GM18870 (cell line): ENCODE data around the gene KCNB1.

Source experiments
- ATAC-seq: cut with Tn5 transposase; IDR thresholded peaks from one replicate; pipeline ENCODE4 v1.9.1; 2021; ENCODE audit warnings: moderate library complexity; ENCODE audit not compliant: unreplicated experiment

Gene KCNB1

GRCh38 chr20:49445176-49445575, 37.3 kb downstream of the KCNB1 start:
- ATAC-seq, result no peak

GRCh38 chr20:49444553-49444990, 37.9 kb downstream of the KCNB1 start:
- no peak for ATAC-seq

- no peak for ATAC-seq
Observed at GRCh38 chr20:49437057-49437456, 45.4 kb downstream of the KCNB1 start.

GRCh38 chr20:49435639-49436038, 46.8 kb downstream of the KCNB1 start:
- no peak for ATAC-seq

- ATAC-seq, result no peak
Observed at GRCh38 chr20:49433333-49433732, 49.1 kb downstream of the KCNB1 start.

- no peak for ATAC-seq
Observed at GRCh38 chr20:49432550-49432949, 49.9 kb downstream of the KCNB1 start.

GRCh38 chr20:49431329-49431728, 51.1 kb downstream of the KCNB1 start:
- no peak for ATAC-seq

GRCh38 chr20:49430320-49430719, 52.1 kb downstream of the KCNB1 start:
- ATAC-seq, result no peak

GRCh38 chr20:49427751-49428518, 54.5 kb downstream of the KCNB1 start:
- ATAC-seq, result no peak

- no peak for ATAC-seq
Observed at GRCh38 chr20:49426873-49427272, 55.6 kb downstream of the KCNB1 start.

- no peak for ATAC-seq
Observed at GRCh38 chr20:49426395-49426794, 56.1 kb downstream of the KCNB1 start.

- ATAC-seq, result no peak
Observed at GRCh38 chr20:49424536-49424935, 57.9 kb downstream of the KCNB1 start.

- ATAC-seq, result no peak
Observed at GRCh38 chr20:49422161-49422560, 60.3 kb downstream of the KCNB1 start.

- ATAC-seq, result no peak
Observed at GRCh38 chr20:49420811-49421295, 61.6 kb downstream of the KCNB1 start.

GRCh38 chr20:49420292-49420691, 62.2 kb downstream of the KCNB1 start:
- no peak for ATAC-seq

GRCh38 chr20:49419785-49420184, 62.7 kb downstream of the KCNB1 start:
- no peak for ATAC-seq

GRCh38 chr20:49418809-49419208, 63.7 kb downstream of the KCNB1 start:
- ATAC-seq, result no peak

- no peak for ATAC-seq
Observed at GRCh38 chr20:49417843-49418555, 64.5 kb downstream of the KCNB1 start.

- no peak for ATAC-seq
Observed at GRCh38 chr20:49415668-49416044, 66.8 kb downstream of the KCNB1 start.

- ATAC-seq, result no peak
Observed at GRCh38 chr20:49415005-49415667, 67.3 kb downstream of the KCNB1 start.

- no peak for ATAC-seq
Observed at GRCh38 chr20:49413677-49414076, 68.8 kb downstream of the KCNB1 start.

- no peak for ATAC-seq
Observed at GRCh38 chr20:49412953-49413352, 69.5 kb downstream of the KCNB1 start.
